ENCODE results near the gene SLC6A19.

Gene SLC6A19

DNA sequence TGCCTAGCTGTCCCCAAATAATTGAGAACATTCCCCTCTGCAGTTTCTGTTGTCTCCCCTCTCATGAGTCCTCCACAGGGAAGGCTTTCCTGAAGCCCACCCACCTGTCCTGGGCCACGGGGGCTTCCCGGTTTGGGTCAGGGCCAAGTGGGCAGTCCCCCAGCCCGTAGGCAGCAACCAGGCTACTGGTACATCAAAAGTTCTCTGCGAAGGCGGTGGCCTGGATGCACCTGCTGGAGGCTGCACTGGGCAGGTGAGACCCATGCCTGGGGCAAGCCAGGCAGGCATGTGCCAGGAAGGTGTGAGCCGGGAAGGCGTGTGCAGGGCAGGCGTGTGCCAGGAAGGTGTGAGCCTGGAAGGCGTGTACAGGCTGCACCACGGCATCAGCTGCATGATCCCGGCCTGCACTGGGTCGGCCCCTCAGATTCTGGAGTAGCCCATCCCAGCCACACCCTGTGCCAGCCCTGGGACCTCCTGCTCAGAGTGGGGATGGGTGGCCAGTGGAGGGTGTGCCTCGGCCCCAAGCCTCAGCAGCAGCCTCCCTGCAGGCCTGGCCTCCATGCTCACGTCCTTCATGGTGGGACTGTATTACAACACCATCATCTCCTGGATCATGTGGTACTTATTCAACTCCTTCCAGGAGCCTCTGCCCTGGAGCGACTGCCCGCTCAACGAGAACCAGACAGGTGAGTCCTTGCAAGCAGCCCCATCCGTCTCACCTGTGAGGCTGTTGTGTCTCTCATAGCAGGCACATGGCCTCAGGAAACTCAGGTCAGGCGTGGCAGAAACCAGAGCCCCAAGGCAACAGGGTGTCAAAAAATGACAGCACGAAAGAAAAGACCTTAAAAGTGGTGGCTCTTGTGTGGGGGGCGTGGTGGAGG lies 8.7 kb downstream of the SLC6A19 start:
- DNase-seq (ENCODE audit: low read depth), result no peak

DNA sequence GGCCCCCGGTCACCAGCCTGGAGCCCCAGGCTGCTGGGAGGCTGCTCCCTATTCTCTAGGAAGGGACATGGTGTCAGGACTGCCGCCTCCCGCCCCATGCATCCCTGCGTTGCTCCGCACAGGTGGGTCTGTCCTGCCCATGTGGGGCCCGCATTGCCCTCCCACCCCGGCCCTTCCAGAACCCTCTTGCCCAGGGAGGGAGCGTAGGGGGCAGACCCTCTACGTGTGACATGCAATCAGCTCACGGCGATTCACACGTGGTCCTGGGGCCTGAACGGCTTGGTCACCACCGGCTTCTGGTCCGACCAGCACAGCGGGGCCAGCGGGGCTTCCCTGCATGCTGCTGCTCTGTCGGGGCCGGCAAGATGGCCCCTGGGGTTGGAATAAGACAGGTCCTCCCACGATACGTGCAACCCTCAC lies 9.4 kb downstream of the SLC6A19 start:
- no peak for DNase-seq (ENCODE audit: low read depth)

DNA sequence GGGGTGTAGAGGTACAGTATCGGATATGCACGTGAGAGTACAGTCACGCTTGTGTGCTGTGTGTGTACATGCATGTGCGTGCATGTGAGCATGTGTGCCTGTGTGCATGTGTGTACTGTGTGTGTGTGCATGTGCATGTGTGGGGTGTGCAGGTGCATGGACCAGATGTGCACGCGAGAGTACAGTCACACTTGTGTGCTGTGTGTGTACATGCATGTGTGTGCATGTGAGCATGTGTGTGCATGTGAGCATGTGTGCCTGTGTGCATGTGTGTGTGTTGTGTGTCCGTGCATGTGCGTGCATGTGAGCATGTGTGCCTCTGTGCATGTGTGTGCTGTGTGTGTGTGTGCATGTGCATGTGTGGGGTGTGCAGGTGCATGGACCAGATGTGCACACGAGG lies 10.3 kb downstream of the SLC6A19 start:
- DNase-seq (ENCODE audit: low read depth), result no peak

- no peak for DNase-seq (ENCODE audit: low read depth)
These were observed 10.9 kb downstream of the SLC6A19 start for GRCh38 chr5:1212271-1212670.

DNA sequence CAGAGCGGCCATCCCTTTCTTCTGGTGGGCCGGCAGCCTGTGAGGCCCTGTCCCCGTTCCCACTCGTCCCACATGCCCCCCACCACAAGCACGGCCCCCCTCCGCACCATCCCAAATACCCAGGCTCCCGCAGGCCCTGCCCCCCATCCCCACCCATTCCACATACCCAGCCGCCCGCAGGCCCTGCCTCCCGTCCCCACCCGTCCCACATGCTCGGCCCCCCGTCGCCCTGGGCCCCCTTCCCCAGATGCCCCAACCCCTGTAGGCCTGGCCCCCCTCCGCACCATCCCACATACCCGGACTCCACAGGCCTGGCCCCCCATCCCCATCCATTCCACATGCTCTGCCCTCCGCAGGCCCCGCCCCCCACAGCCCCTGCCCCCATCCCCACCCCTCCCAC lies 11.5 kb downstream of the SLC6A19 start:
- DNase-seq (ENCODE audit: low read depth), result no peak

- no peak for DNase-seq (ENCODE audit: low read depth)
These were observed 12.2 kb downstream of the SLC6A19 start for GRCh38 chr5:1213508-1214162.

DNA sequence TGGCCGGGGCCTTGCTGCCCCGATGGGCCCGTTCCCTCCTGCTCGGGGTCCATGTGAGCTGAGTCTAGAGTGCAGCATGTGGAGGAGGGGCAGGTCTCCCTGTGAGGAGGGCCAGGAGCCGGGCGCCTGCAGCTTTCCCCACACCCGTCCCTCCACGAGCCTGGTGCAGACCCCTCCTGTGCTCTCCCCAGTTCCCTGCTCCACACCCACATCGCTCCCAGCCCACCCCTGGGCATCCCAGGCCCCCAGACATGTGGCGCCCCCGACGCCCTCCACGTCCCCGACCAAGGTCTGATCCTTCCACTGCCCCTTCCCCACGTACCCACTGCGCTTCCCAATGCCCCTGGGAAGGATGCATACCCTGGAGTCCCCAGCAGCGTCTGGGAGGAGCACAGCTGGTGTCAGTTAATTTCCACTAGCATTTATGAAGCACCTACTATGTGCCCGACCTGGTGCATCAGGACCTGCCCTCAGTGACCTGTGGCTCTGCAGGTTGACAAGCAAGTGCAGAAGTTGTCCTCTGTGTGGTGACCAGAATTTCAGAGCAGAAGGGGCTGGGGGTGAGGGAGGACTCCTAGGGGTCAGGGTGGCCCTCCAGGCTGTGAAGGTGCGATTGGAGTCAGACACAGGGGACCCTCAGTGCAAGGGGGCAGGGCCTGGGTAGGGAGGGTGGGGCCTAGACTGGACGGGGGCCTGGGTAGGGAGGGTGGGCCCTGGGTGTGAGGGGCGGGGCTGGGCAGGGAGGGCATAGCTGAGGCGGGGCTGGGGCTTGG lies 13.0 kb downstream of the SLC6A19 start:
- DNase-seq (ENCODE audit: low read depth), result no peak

GRCh38 chr5:1214936-1215220 lies 13.5 kb downstream of the SLC6A19 start:
- DNase-seq (ENCODE audit: low read depth), result no peak

DNA sequence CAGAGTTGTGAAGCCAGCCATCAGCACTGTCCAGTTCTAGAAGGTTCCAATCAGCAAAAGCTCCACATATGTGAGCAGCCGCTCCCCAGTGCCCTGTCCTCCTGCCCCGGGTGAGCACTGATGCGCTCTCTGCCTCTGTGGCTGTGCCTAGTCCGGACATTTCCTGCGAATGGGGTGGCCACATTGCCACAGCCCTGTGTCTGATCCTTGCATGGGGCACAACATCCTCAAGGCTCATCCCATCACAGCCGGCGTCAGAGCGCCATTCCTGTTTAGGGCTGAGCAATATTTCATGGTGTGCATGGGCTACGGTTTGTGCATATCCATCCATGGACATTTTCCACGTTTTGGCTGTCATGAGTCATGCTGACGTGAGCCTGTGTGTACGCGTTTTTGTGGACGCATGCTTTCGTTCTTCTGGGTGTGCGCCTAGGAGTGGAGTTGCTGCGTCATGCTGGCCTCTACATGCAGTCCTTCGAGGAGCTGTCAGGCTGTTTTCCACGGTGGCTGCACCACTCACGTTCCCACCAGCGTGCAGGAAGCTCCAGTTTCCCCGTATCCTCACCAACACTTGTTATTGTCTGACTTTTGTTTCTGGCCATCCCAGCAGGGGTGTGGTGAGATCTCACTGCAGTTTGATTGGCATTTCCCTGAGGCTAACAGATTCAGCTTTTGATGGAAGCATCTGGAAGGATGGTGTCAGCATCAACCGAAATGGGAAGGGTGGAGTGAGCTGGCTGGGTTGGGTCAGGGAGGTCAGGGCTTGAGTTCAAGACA lies 14.1 kb downstream of the SLC6A19 start:
- DNase-seq (ENCODE audit: low read depth), result no peak

DNA sequence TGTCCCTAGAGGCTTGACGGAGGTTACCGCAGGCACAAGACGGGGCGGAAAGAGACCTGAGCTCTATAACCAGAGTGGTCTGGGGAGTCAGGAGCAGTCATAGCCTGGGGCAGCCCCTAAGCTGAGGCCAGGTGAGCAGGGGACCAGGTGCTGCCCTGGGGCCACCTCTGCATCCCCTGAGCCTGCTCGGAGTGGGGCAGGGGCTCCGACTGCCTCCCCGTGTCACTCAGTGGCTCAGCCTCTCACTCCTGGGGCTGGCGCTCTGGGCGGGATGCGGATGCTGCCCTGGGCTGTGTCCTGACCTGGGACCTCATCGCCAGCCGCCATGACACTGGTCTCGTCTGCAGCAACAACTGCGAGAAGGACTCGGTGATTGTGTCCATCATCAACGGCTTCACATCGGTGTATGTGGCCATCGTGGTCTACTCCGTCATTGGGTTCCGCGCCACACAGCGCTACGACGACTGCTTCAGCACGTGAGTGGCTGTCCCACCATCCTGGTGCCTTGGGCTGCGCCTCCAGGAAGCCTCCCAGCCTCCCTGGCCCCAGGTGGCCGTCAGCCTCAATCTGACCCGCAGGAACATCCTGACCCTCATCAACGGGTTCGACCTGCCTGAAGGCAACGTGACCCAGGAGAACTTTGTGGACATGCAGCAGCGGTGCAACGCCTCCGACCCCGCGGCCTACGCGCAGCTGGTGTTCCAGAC lies 15.0 kb downstream of the SLC6A19 start:
- no peak for DNase-seq (ENCODE audit: low read depth)

DNA sequence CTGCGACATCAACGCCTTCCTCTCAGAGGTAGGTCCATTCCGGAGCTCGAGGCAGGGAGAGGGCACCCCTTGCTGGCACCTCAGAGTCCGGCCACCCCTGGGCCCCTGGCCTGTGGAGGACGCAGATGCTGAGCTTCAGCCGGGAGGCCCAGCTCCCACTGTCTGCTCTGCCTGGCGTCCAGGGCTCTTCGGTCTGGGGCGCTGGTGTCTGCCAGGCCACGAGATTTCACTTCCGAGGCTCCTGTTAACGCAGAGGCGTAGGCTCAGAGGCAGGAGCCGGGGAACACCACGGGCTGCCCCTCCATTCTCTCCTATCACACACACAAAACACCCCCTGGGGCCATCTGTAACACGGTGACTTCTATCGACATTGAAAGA lies 15.5 kb downstream of the SLC6A19 start:
- no peak for DNase-seq (ENCODE audit: low read depth)

GRCh38 chr5:1217596-1218206 lies 16.3 kb downstream of the SLC6A19 start:
- no peak for DNase-seq (ENCODE audit: low read depth)

DNA sequence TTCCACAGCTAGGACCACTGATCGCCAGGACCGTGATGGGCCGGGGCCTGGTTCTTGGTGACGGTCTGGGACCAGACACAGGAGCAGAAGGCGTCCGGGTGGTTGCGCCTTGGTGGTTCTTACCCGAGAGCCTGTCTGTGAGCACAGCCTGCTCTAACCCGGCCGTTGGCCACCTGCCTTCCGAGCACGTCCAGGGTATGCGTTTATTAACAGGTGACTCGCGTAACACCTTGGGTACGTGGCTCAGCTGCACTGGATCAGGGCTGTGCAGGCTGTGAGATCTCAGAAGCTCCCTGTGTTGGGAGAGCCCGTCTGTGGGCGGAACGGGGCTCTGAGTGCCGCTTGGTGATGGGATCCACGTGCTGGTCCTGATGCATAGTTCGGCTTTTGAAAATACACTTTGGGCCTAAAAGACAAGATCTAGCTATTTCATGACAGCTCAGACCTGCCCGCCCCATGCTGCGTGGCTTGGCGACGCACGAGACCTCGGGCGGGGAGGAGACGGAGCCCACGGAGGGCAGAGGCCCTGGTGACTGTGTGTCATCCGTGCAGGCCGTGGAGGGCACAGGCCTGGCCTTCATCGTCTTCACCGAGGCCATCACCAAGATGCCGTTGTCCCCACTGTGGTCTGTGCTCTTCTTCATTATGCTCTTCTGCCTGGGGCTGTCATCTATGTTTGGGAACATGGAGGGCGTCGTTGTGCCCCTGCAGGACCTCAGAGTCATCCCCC lies 17.1 kb downstream of the SLC6A19 start:
- DNase-seq (ENCODE audit: low read depth), result no peak

- DNase-seq (ENCODE audit: low read depth), result no peak
These were observed 17.8 kb downstream of the SLC6A19 start for GRCh38 chr5:1219098-1219767.

DNA sequence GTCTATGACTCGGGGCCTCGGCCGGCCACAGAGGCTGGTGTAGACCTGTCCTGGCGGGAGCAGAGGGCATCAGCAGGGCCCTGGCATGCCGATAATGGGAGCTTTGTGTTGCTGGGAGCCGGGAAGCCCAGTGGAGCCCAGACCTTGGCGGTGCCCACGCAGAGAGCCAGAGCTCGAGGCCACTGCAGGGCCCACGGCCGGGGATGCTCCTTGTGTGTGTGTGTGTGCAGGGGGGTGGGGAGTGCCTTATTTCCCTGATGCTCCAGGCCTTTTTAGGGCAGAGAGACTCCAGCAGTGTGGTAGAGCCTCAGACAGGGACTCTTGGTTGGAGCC lies 18.3 kb downstream of the SLC6A19 start:
- no peak for DNase-seq (ENCODE audit: low read depth)

GRCh38 chr5:1220351-1220750 lies 19.0 kb downstream of the SLC6A19 start:
- no peak for DNase-seq (ENCODE audit: low read depth)

GRCh38 chr5:1220831-1221230 lies 19.4 kb downstream of the SLC6A19 start:
- no peak for DNase-seq (ENCODE audit: low read depth)

DNA sequence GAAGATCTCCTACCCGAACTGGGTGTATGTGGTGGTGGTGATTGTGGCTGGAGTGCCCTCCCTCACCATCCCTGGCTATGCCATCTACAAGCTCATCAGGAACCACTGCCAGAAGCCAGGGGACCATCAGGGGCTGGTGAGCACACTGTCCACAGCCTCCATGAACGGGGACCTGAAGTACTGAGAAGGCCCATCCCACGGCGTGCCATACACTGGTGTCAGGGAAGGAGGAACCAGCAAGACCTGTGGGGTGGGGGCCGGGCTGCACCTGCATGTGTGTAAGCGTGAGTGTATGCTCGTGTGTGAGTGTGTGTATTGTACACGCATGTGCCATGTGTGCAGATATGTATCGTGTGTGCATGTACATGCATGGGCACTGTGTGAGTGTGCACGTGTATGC lies 20.3 kb downstream of the SLC6A19 start:
- DNase-seq (ENCODE audit: low read depth), result no peak

DNA sequence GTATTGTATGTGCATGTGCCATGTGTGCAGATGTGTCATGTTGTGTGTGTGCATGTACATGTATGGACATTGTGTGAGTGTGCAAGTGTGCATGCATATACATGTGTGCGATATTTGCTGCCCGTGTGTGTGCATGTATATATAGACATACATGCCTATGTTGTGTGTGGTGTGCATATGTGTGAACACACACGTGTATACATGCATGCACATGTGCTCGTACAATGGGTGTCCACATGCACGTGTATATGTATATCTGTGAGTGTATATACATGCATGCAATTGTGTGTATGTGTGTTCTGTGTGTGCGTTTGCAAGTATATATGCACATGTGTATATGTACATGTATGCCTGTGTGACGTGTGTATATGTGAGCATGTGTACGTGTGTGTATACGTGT lies 20.8 kb downstream of the SLC6A19 start:
- no peak for DNase-seq (ENCODE audit: low read depth)

- no peak for DNase-seq (ENCODE audit: low read depth)
These were observed 21.4 kb downstream of the SLC6A19 start for GRCh38 chr5:1222621-1223277.

Measured in activated T-helper 1 cell treated with Interleukin-2 at 50 U/mL for 16 hours (primary cell).